GM23338 (cell line): Measurements from ENCODE around the gene WBP1. TPM values are rescaled to one million over a fixed set of nuclear protein-coding genes. Genes with fewer than 3 reads are reported as not detected.

Experiments
- ATAC-seq: fragments of 200-7000 bp; cut with Tn5 transposase; 3 replicates; pipeline ENCODE4 v1.9.1; 2020
- DNase-seq: peaks from one replicate; pipeline ENCODE4 v3.0.0-alpha.2; 2015; ENCODE audit warnings: low spot score
- H2AFZ ChIP-seq: fragments of 200-600 bp; sonication (generic); 2 replicates; pipeline ENCODE4 v1.8.0; 2016; ENCODE audit warnings: antibody characterized with exemption, mild to moderate bottlenecking, moderate library complexity
- H3F3A ChIP-seq: fragments of 200-600 bp; sonication (generic); replicated peaks from 2 replicates; pipeline ENCODE4 v1.8.0; 2017; ENCODE audit warnings: antibody characterized with exemption, mixed run types, low read depth
- H3K27ac ChIP-seq: fragments of 200-600 bp; sonication (generic); 2 replicates; pipeline ENCODE4 v1.6.1; 2016; ENCODE audit warnings: low read depth
- H3K27me3 ChIP-seq: fragments of 200-600 bp; sonication (generic); 2 replicates; pipeline ENCODE4 v1.8.0; 2016; ENCODE audit warnings: mild to moderate bottlenecking, mixed run types, moderate library complexity; ENCODE audit not compliant: insufficient read depth
- H3K36me3 ChIP-seq: fragments of 200-600 bp; sonication (generic); 2 replicates; pipeline ENCODE4 v1.8.0; 2016; ENCODE audit warnings: mild to moderate bottlenecking; ENCODE audit not compliant: insufficient read depth
- H3K4me1 ChIP-seq: fragments of 200-600 bp; sonication (generic); 2 replicates; pipeline ENCODE4 v1.8.0; 2016; ENCODE audit warnings: mild to moderate bottlenecking, moderate library complexity; ENCODE audit not compliant: insufficient read depth
- H3K4me2 ChIP-seq: fragments of 200-600 bp; sonication (generic); 2 replicates; pipeline ENCODE4 v1.7.1; 2017; ENCODE audit warnings: mixed run types
- H3K4me3 ChIP-seq: fragments of 200-600 bp; sonication (generic); 2 replicates; pipeline ENCODE4 v1.6.1; 2016; ENCODE audit warnings: mixed run types
- H3K79me2 ChIP-seq: fragments of 200-600 bp; sonication (generic); replicated peaks from 2 replicates; pipeline ENCODE4 v1.8.0; 2017; ENCODE audit warnings: mild to moderate bottlenecking; ENCODE audit not compliant: insufficient read depth
- H3K9me2 ChIP-seq: fragments of 200-600 bp; sonication (generic); 2 replicates; pipeline ENCODE4 v1.8.0; 2017; ENCODE audit not compliant: insufficient read depth
- H4K20me1 ChIP-seq: fragments of 200-600 bp; sonication (generic); replicated peaks from 2 replicates; pipeline ENCODE4 v1.8.0; 2017; ENCODE audit warnings: mild to moderate bottlenecking; ENCODE audit not compliant: insufficient read depth
- H3K27ac Mint-ChIP-seq: 2 replicates; pipeline ENCODE4 v1.8.0; 2020; ENCODE audit warnings: inconsistent platforms, mild to moderate bottlenecking, moderate library complexity, mixed read lengths
- H3K27me3 Mint-ChIP-seq: 3 replicates; pipeline ENCODE4 v1.8.0; 2022; ENCODE audit warnings: low read depth, mild to moderate bottlenecking, moderate library complexity, mixed read lengths, inconsistent platforms; ENCODE audit not compliant: insufficient read depth, poor library complexity
- H3K36me3 Mint-ChIP-seq: 3 replicates; pipeline ENCODE4 v1.8.0; 2021; ENCODE audit warnings: low read depth, mild to moderate bottlenecking, inconsistent platforms, moderate library complexity, mixed read lengths
- H3K4me1 Mint-ChIP-seq: 3 replicates; pipeline ENCODE4 v1.8.0; 2020; ENCODE audit warnings: mild to moderate bottlenecking, inconsistent platforms, mixed read lengths
- H3K4me3 Mint-ChIP-seq: 3 replicates; pipeline ENCODE4 v1.8.0; 2021; ENCODE audit warnings: moderate library complexity, mild to moderate bottlenecking, inconsistent platforms, mixed read lengths
- H3K9me3 Mint-ChIP-seq: 3 replicates; pipeline ENCODE4 v1.8.0; 2020; ENCODE audit warnings: moderate library complexity, mild to moderate bottlenecking, inconsistent platforms, mixed read lengths
- CREB1 ChIP-seq: fragments of 250-450 bp; sonication (Bioruptor Pico); IDR thresholded peaks from 2 replicates; pipeline ENCODE4 v1.5.0; 2020; ENCODE audit warnings: low read depth, mild to moderate bottlenecking, moderate library complexity
- CTCF ChIP-seq, 2 experiments: fragments of 200-600 bp in 1 of 2; sonication (generic) in 1 of 2; conservative IDR thresholded peaks; 2 replicates each; pipeline versions ENCODE4 v1.5.1 to v1.6.1; 2016 to 2017; ENCODE audit warnings: antibody characterized with exemption in 2 of 2, low read depth in 2 of 2, mild to moderate bottlenecking in 2 of 2, moderate library complexity in 1 of 2
- EZH2 ChIP-seq: fragments of 200-600 bp; sonication (generic); IDR thresholded peaks from one replicate; pipeline ENCODE4 v1.8.0; 2017; ENCODE audit warnings: antibody characterized with exemption, mild to moderate bottlenecking, low read depth; ENCODE audit not compliant: unreplicated experiment
- JUNB ChIP-seq: IDR thresholded peaks from one replicate; pipeline ENCODE4 v1.6.1; 2016; ENCODE audit warnings: antibody characterized with exemption; ENCODE audit not compliant: unreplicated experiment
- POLR2AphosphoS5 ChIP-seq: IDR thresholded peaks from 2 replicates; pipeline ENCODE4 v1.6.1; 2016; ENCODE audit warnings: antibody characterized with exemption, low read depth
- STAT1 ChIP-seq: IDR thresholded peaks from one replicate; pipeline ENCODE4 v1.6.1; 2016; ENCODE audit warnings: antibody characterized with exemption; ENCODE audit not compliant: unreplicated experiment
- ZNF114 ChIP-seq: fragments of 250-450 bp; sonication (Bioruptor Pico); IDR thresholded peaks from 2 replicates; pipeline ENCODE4 v1.5.0; 2020; ENCODE audit warnings: mild to moderate bottlenecking, moderate library complexity
- ZNF462 ChIP-seq: fragments of 250-450 bp; sonication (Bioruptor Pico); IDR thresholded peaks from 2 replicates; pipeline ENCODE4 v1.5.0; 2020; ENCODE audit warnings: mild to moderate bottlenecking, moderate library complexity
- polyA plus RNA-seq: library from polyadenylated mRNA; unstranded; fragments of >200 nt; fragmentation: Nextera tagmentation; extraction: Ambion mirVana; gene quantifications from 2 replicates; pipeline ENCODE4 v1.2.1, GENCODE V29; 2016
- total RNA-seq: library from RNA; depleted of rRNA; stranded (reverse); fragments of >200 nt; shearing (Covaris generic); gene quantifications from 2 replicates; pipeline ENCODE4 v1.2.3, GENCODE V29; 2014

WBP1 gene
- total and polyA plus RNA-seq, 2 experiments from 2014 or later: 53.0 to 64.4 TPM

GRCh38 chr2:74448771-74449170, 9.5 kb upstream of the WBP1 start:
- Mint-ChIP-seq H3K36me3 (no peaks in the 10 kb centered on the region), H3K27ac (no peak overlapping the region), H3K27me3 (peaks cover 2% of the 10 kb centered on the region), H3K9me3 (no peaks in the 10 kb centered on the region; the same call in 2 of the 3 replicates), H3K4me3 (no peak overlapping the region; the same call in 2 of the 3 replicates), H3K4me1 (no peaks in the 10 kb centered on the region; the same call in 2 of the 3 replicates)
- Histone ChIP-seq H4K20me1 (no peaks in the 10 kb centered on the region), H3K9me2 (no peaks in the 10 kb centered on the region), H3K4me3 (no peak overlapping the region), H3K27me3 (no peaks in the 10 kb centered on the region), H3F3A (peaks cover 9% of the 10 kb centered on the region; the same call in 1 of the 2 replicates), H3K27ac (no peak overlapping the region), H3K36me3 (no peaks in the 10 kb centered on the region), H2AFZ (no peak overlapping the region), H3K79me2 (no peaks in the 10 kb centered on the region), H3K4me1 (no peaks in the 10 kb centered on the region; the same call in 1 of the 2 replicates), H3K4me2 (no peak overlapping the region)
- ATAC-seq (no peak), DNase-seq (no peak)
- no peak for TF ChIP-seq CTCF (conservative IDR thresholded peaks at IDR 0.05; ENCODE audit: low read depth in 2 of 2)
- no peak for TF ChIP-seq STAT1
- TF ChIP-seq POLR2AphosphoS5: no peak
- TF ChIP-seq EZH2: no peak
- no peak for TF ChIP-seq JUNB
- no peak for TF ChIP-seq ZNF114 (CRISPR knock-in tag)
- no peak for TF ChIP-seq ZNF462 (CRISPR knock-in tag)
- TF ChIP-seq CREB1 (CRISPR knock-in tag): no peak
